IPS DF 4.7 (cell line): ENCODE data around the gene STPG1.

ENCODE experiments used
- DNase-seq: peaks from one replicate; pipeline ENCODE4 v3.0.0-alpha.2; 2013; ENCODE audit warnings: low spot score; ENCODE audit errors: extremely low read depth

The STPG1 gene

GRCh38 chr1:24373044-24373443 lies 40.5 kb downstream of the STPG1 start:
- DNase-seq = no peak

- no peak for DNase-seq
Observed at GRCh38 chr1:24369801-24370200, 43.8 kb downstream of the STPG1 start.

GRCh38 chr1:24369199-24369598 lies 44.4 kb downstream of the STPG1 start:
- no peak for DNase-seq

GRCh38 chr1:24366707-24367106 lies 46.9 kb downstream of the STPG1 start:
- DNase-seq = no peak

GRCh38 chr1:24364975-24365678 lies 48.5 kb downstream of the STPG1 start:
- DNase-seq = no peak

GRCh38 chr1:24364605-24364974 lies 49.0 kb downstream of the STPG1 start:
- no peak for DNase-seq

GRCh38 chr1:24363994-24364393 lies 49.6 kb downstream of the STPG1 start:
- DNase-seq = no peak

GRCh38 chr1:24362982-24363614 lies 50.5 kb downstream of the STPG1 start:
- DNase-seq = no peak

GRCh38 chr1:24362396-24362795 lies 51.2 kb downstream of the STPG1 start:
- no peak for DNase-seq

GRCh38 chr1:24361811-24362210 lies 51.8 kb downstream of the STPG1 start:
- no peak for DNase-seq

GRCh38 chr1:24360681-24361080 lies 52.9 kb downstream of the STPG1 start:
- no peak for DNase-seq

- DNase-seq = no peak
Observed at GRCh38 chr1:24357038-24357437, 56.5 kb downstream of the STPG1 start.

GRCh38 chr1:24355466-24355865 lies 58.1 kb downstream of the STPG1 start:
- DNase-seq = no peak

- DNase-seq = no peak
Observed at GRCh38 chr1:24353292-24353891, 60.2 kb downstream of the STPG1 start.

GRCh38 chr1:24351918-24352627 lies 61.5 kb downstream of the STPG1 start:
- DNase-seq = no peak

GRCh38 chr1:24351247-24351646 lies 62.3 kb downstream of the STPG1 start:
- no peak for DNase-seq

GRCh38 chr1:24349891-24350290 lies 63.7 kb downstream of the STPG1 start:
- DNase-seq = no peak

- no peak for DNase-seq
Observed at GRCh38 chr1:24348196-24348595, 65.4 kb downstream of the STPG1 start.

GRCh38 chr1:24347159-24347934 lies 66.2 kb downstream of the STPG1 start:
- no peak for DNase-seq

- DNase-seq = no peak
Observed at GRCh38 chr1:24345334-24345733, 68.2 kb downstream of the STPG1 start.

GRCh38 chr1:24344090-24344742 lies 69.4 kb downstream of the STPG1 start:
- no peak for DNase-seq
